ENCODE data around the gene ANKRD27. TPM values are rescaled to one million over a fixed set of nuclear protein-coding genes. Genes with fewer than 3 reads are reported as not detected.
"Not testable (repeated sequence)": the region's sequence is repeated elsewhere in the genome, so short reads cannot be mapped to it uniquely, and the experiment has no call there.

ANKRD27 gene
- total RNA-seq, 4 donors from 2014 or later: 24.1 to 46.0 (median 28.6) TPM

- intact Hi-C loops (cut with DNase I; ENCODE audit: low total_unique reads): no loop called here
- peak in 1 of 2 donors; percentile 13 for DNase-seq (ENCODE audit: low spot score in 2 of 2)
- no peak overlapping the region for H3K4me3 ChIP-seq (ENCODE audit: low read depth, poor library complexity, severe bottlenecking)
- 94 to 96% methylated on average over 6 of the region's 6 CpGs for WGBS, 2 donors
- TF ChIP-seq POLR2A (IDR thresholded peaks at IDR 0.05) (no peak), CTCF (IDR thresholded peaks at IDR 0.05) (no peak)
Observed at GRCh38 chr19:32595491-32595890, 79.5 kb downstream of the ANKRD27 start.

GRCh38 chr19:32594021-32594420 lies 81.0 kb downstream of the ANKRD27 start:
- DNase-seq (ENCODE audit: low spot score in 2 of 2): peak in 1 of 2 donors; percentile 2
- TF ChIP-seq CTCF (IDR thresholded peaks at IDR 0.05) (no peak), POLR2A (IDR thresholded peaks at IDR 0.05) (no peak)
- no peak overlapping the region for H3K4me3 ChIP-seq (ENCODE audit: low read depth, poor library complexity, severe bottlenecking)
- intact Hi-C loops (cut with DNase I; ENCODE audit: low total_unique reads): no loop called here
- 98 to 100% methylated on average over 2 of the region's 2 CpGs for WGBS, 2 donors

- DNase-seq (ENCODE audit: low spot score in 2 of 2); intact Hi-C loops (cut with DNase I; ENCODE audit: low total_unique reads); H3K4me3 ChIP-seq (ENCODE audit: low read depth, poor library complexity, severe bottlenecking): not testable (repeated sequence)
- WGBS, 2 donors: 98 to 99% methylated on average over 6 of the region's 8 CpGs
Observed at GRCh38 chr19:32587747-32588504, 87.1 kb downstream of the ANKRD27 start.

GRCh38 chr19:32581705-32582179 lies 93.2 kb downstream of the ANKRD27 start:
- TF ChIP-seq POLR2A (IDR thresholded peaks at IDR 0.05) (no peak), CTCF (IDR thresholded peaks at IDR 0.05) (no peak)
- peak overlapping the region; percentile 89 for H3K4me3 ChIP-seq (ENCODE audit: low read depth, poor library complexity, severe bottlenecking)
- WGBS, 2 donors: 2 to 3% methylated on average over 27 of the region's 27 CpGs
- no peak for DNase-seq (ENCODE audit: low spot score in 2 of 2)
- intact Hi-C loops (cut with DNase I; ENCODE audit: low total_unique reads): no loop called here

GRCh38 chr19:32580901-32581704 lies 93.9 kb downstream of the ANKRD27 start, which contains the start of gene PDCD5:
TSS of gene PDCD5 (plus strand) at chr19:32581190. CDS start at chr19:32581262, 72 bp downstream.
- intact Hi-C loops (cut with DNase I; ENCODE audit: low total_unique reads): no loop called here

More at GRCh38 chr19:32580901-32581704, 93.9 kb downstream of the ANKRD27 start, which contains the start of gene PDCD5:
- DNase-seq (ENCODE audit: low spot score in 2 of 2): peak; percentile 96 to 99
- TF ChIP-seq CTCF (IDR thresholded peaks at IDR 0.05) (no peak), POLR2A (IDR thresholded peaks at IDR 0.05) (no peak)
- WGBS, 2 donors: 0% methylated on average over 4 to 23 of the region's 81 CpGs
- peak within 1 kb of the TSS; percentile 89 for H3K4me3 ChIP-seq (ENCODE audit: low read depth, poor library complexity, severe bottlenecking)

Measured in lower leg skin (tissue), 4 donors.